H9 (cell line): ENCODE data around the gene AP4M1. TPM values are rescaled to one million over a fixed set of nuclear protein-coding genes. Genes with fewer than 3 reads are reported as not detected.

ENCODE experiments used
- DNase-seq: peaks from one replicate; pipeline ENCODE4 v3.0.0-alpha.2; 2017
- H2AFZ ChIP-seq: one replicate; pipeline ENCODE4 v1.6.1; 2013; ENCODE audit warnings: mild to moderate bottlenecking, low read length, control low read depth, moderate library complexity
- H2AK5ac ChIP-seq: 2 replicates; pipeline ENCODE4 v1.6.1; 2013; ENCODE audit warnings: low read length, control low read depth, mixed read lengths; ENCODE audit not compliant: insufficient read length
- H2BK120ac ChIP-seq: one replicate; pipeline ENCODE4 v1.6.1; 2013; ENCODE audit warnings: low read depth, mild to moderate bottlenecking, low read length, control low read depth, inconsistent platforms; ENCODE audit not compliant: poor library complexity, severe bottlenecking
- H2BK12ac ChIP-seq: 2 replicates; pipeline ENCODE4 v1.6.1; 2013; ENCODE audit warnings: low read length, control low read depth, mixed read lengths, low read depth; ENCODE audit not compliant: insufficient read length
- H2BK15ac ChIP-seq: 2 replicates; pipeline ENCODE4 v1.6.1; 2013; ENCODE audit warnings: low read depth, low read length, control low read depth
- H2BK20ac ChIP-seq: one replicate; pipeline ENCODE4 v1.6.1; 2013; ENCODE audit warnings: low read depth, mild to moderate bottlenecking, low read length, control low read depth, inconsistent platforms; ENCODE audit not compliant: poor library complexity, severe bottlenecking
- H2BK5ac ChIP-seq: 2 replicates; pipeline ENCODE4 v1.6.1; 2013; ENCODE audit warnings: low read length, control low read depth, mixed read lengths; ENCODE audit not compliant: insufficient read length
- H3K14ac ChIP-seq: 2 replicates; pipeline ENCODE4 v1.6.1; 2013; ENCODE audit warnings: low read length, control low read depth; ENCODE audit not compliant: insufficient read depth
- H3K18ac ChIP-seq: 2 replicates; pipeline ENCODE4 v1.6.1; 2013; ENCODE audit warnings: low read depth, mild to moderate bottlenecking, mixed read lengths, low read length, control low read depth; ENCODE audit not compliant: insufficient read length
- H3K23ac ChIP-seq: 2 replicates; pipeline ENCODE4 v1.6.1; 2013; ENCODE audit warnings: low read length, control low read depth, mixed read lengths, low read depth; ENCODE audit not compliant: insufficient read length
- H3K23me2 ChIP-seq: 2 replicates; pipeline ENCODE4 v1.6.1; 2013; ENCODE audit warnings: low read depth, mild to moderate bottlenecking, mixed read lengths, low read length, control low read depth; ENCODE audit not compliant: insufficient read length, poor library complexity, severe bottlenecking
- H3K27ac ChIP-seq: 2 replicates; pipeline ENCODE4 v1.5.1; 2013; ENCODE audit warnings: low read length, control low read depth, mixed read lengths, low read depth; ENCODE audit not compliant: insufficient read length
- H3K27me3 ChIP-seq: 2 replicates; pipeline ENCODE4 v1.6.1; 2013; ENCODE audit warnings: low read length, control low read depth, inconsistent platforms; ENCODE audit not compliant: insufficient read depth
- H3K4ac ChIP-seq: 2 replicates; pipeline ENCODE4 v1.6.1; 2013; ENCODE audit warnings: low read depth, mild to moderate bottlenecking, control low read depth, inconsistent platforms, low read length, moderate library complexity
- H3K4me1 ChIP-seq: 2 replicates; pipeline ENCODE4 v1.6.1; 2013; ENCODE audit warnings: low read length, control low read depth, inconsistent platforms; ENCODE audit not compliant: insufficient read depth
- H3K4me2 ChIP-seq: 2 replicates; pipeline ENCODE4 v1.6.1; 2013; ENCODE audit warnings: low read length, control low read depth, mixed read lengths; ENCODE audit not compliant: insufficient read length, insufficient read depth
- H3K56ac ChIP-seq: 2 replicates; pipeline ENCODE4 v1.6.1; 2013; ENCODE audit warnings: low read depth, mild to moderate bottlenecking, mixed read lengths, low read length, control low read depth; ENCODE audit not compliant: insufficient read length
- H3K79me1 ChIP-seq: 2 replicates; pipeline ENCODE4 v1.6.1; 2013; ENCODE audit warnings: low read depth, mild to moderate bottlenecking, moderate library complexity, low read length, control low read depth, inconsistent platforms; ENCODE audit not compliant: insufficient read depth, poor library complexity, severe bottlenecking
- H3K79me2 ChIP-seq: 2 replicates; pipeline ENCODE4 v1.6.1; 2013; ENCODE audit warnings: low read length, control low read depth, inconsistent platforms; ENCODE audit not compliant: insufficient read depth
- H3K9ac ChIP-seq: 2 replicates; pipeline ENCODE4 v1.6.1; 2013; ENCODE audit warnings: low read length, control low read depth, mixed read lengths; ENCODE audit not compliant: insufficient read length; ENCODE audit errors: extremely low read depth
- H3K9me3 ChIP-seq: one replicate; pipeline ENCODE4 v1.6.1; 2013; ENCODE audit warnings: low read depth, low read length, inconsistent platforms; ENCODE audit not compliant: control insufficient read depth
- H3T11ph ChIP-seq: one replicate; pipeline ENCODE4 v1.6.1; 2013; ENCODE audit warnings: mild to moderate bottlenecking, low read length, control low read depth, inconsistent platforms
- H4K20me1 ChIP-seq: one replicate; pipeline ENCODE4 v1.6.1; 2013; ENCODE audit not compliant: control insufficient read depth, insufficient read length, insufficient read depth
- H4K5ac ChIP-seq: 2 replicates; pipeline ENCODE4 v1.6.1; 2013; ENCODE audit warnings: low read depth, mild to moderate bottlenecking, mixed read lengths, low read length, control low read depth; ENCODE audit not compliant: insufficient read length
- H4K8ac ChIP-seq: replicated peaks from 2 replicates; pipeline ENCODE4 v1.6.1; 2013; ENCODE audit warnings: low read length, control low read depth, mixed read lengths, low read depth; ENCODE audit not compliant: insufficient read length
- H4K91ac ChIP-seq: 2 replicates; pipeline ENCODE4 v1.6.1; 2013; ENCODE audit warnings: low read depth, mild to moderate bottlenecking, moderate library complexity, mixed read lengths, low read length, control low read depth; ENCODE audit not compliant: insufficient read length
- H3K27ac Mint-ChIP-seq, 3 experiments: 2 replicates in 2 of 3; 3 replicates in 1 of 3; pipeline ENCODE4 v1.8.0; 2020 to 2021; ENCODE audit warnings: mixed read lengths in 3 of 3, mild to moderate bottlenecking in 1 of 3, moderate library complexity in 1 of 3
- H3K27me3 Mint-ChIP-seq: 2 replicates; pipeline ENCODE4 v1.8.0; 2021; ENCODE audit warnings: low read depth, mild to moderate bottlenecking, moderate library complexity, mixed read lengths
- H3K36me3 Mint-ChIP-seq, 3 experiments: 2 replicates in 2 of 3; 3 replicates in 1 of 3; pipeline ENCODE4 v1.8.0; 2020 to 2021; ENCODE audit warnings: low read depth in 3 of 3, mixed read lengths in 3 of 3; ENCODE audit not compliant: insufficient read depth in 1 of 3
- H3K4me1 Mint-ChIP-seq, 2 experiments: 2 replicates each; pipeline ENCODE4 v1.8.0; 2020; ENCODE audit warnings: mixed read lengths in 2 of 2
- H3K4me3 Mint-ChIP-seq, 2 experiments: 2 replicates in 1 of 2; 3 replicates in 1 of 2; pipeline ENCODE4 v1.8.0; 2020 to 2021; ENCODE audit warnings: mild to moderate bottlenecking in 2 of 2, mixed read lengths in 2 of 2, moderate library complexity in 1 of 2
- H3K9me3 Mint-ChIP-seq, 2 experiments: 2 replicates in 1 of 2; 3 replicates in 1 of 2; pipeline ENCODE4 v1.8.0; 2020; ENCODE audit warnings: mild to moderate bottlenecking in 2 of 2, mixed read lengths in 2 of 2, moderate library complexity in 1 of 2
- WGBS: extraction: QIAGEN DNeasy Blood & Tissue Kit; methylation state at CpG from one replicate; pipeline ENCODE4 v1.1.7; 2013; ENCODE audit warnings: missing lambda C conversion rate, low lambda C conversion rate, mixed read lengths; ENCODE audit not compliant: insufficient read length; ENCODE audit errors: extremely low coverage; 5-methylcytosine and 5-hydroxymethylcytosine counted together
- total RNA-seq: library from RNA; stranded (reverse); gene quantifications from 2 replicates; pipeline ENCODE4 v1.2.1, GENCODE V29; 2021
- TF ChIP-seq, protein P1 (sequence below): fragments of 200-600 bp; sonication (generic); conservative IDR thresholded peaks from 3 replicates; pipeline ENCODE4 v1.8.0; 2021; ENCODE audit warnings: antibody characterized with exemption, mild to moderate bottlenecking

AP4M1 gene
- total RNA-seq, 1 experiment from 2014 or later: 18.8 TPM

DNA sequence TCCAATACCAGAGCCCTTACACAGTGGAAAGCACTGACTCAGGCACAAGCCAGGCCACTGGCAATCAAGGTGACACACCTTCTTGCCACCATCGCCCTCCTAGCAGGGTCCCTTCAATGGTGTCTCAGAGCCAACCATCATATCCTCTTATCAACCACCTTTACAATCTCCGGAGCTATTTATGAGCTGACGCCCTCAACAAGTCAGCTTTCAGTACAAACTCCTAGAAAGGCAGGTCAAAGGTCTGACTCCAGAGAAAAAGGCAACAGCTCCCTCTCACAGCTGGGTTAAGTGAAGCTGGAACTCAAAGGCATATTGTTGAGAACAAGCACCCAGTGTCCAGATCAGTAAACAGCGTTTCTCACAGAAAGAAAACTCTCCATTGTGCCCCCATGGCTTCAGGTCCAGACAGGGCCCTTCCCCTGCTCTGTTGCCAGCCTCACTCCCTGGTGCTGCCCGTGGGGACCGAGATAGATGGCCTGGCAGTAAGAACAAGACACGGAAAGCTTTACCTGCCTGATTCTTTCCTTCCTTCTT, 22.4 kb upstream of the AP4M1 start:
- Mint-ChIP-seq H3K4me1 (peaks cover 12 to 27% of the 10 kb centered on the region in 2 experiments), H3K36me3 (peaks cover 66 to 67% (median 67%) of the 10 kb centered on the region in 3 experiments), H3K4me3 (peak overlapping the region; percentile 91 to 98), H3K9me3 (peaks cover 29 to 55% of the 10 kb centered on the region in 2 experiments), H3K27me3 (no peaks in the 10 kb centered on the region; the same call in 1 of the 2 replicates), H3K27ac (peak overlapping the region in 1 of 3 experiments; percentile 15; a peak in 1 of 7 replicates)
- Histone ChIP-seq H3K4me2 (no peak overlapping the region), H4K5ac (no peak overlapping the region), H2AK5ac (no peak overlapping the region), H3T11ph (no peak overlapping the region), H3K56ac (no peak overlapping the region), H3K9me3 (peaks cover 15% of the 10 kb centered on the region), H3K4ac (no peak overlapping the region), H4K8ac (no peak overlapping the region), H3K27me3 (no peaks in the 10 kb centered on the region), H4K20me1 (no peaks in the 10 kb centered on the region), H2BK15ac (no peak overlapping the region), H3K18ac (no peak overlapping the region), H3K27ac (no peak overlapping the region), H3K14ac (no peak overlapping the region), H3K23me2 (peaks cover 6% of the 10 kb centered on the region), H2BK12ac (no peak overlapping the region), H4K91ac (no peak overlapping the region), H3K9ac (no peak overlapping the region), H3K4me1 (peaks cover 3% of the 10 kb centered on the region; the same call in 1 of the 2 replicates), H3K79me1 (no peaks in the 10 kb centered on the region), H2BK20ac (no peak overlapping the region), H2AFZ (no peak overlapping the region), H3K23ac (no peak overlapping the region), H2BK5ac (no peak overlapping the region), H3K79me2 (peaks cover 32% of the 10 kb centered on the region), H2BK120ac (no peak overlapping the region)
- DNase-seq: no peak
- WGBS: no CpG with 5 or more reads among the region's 7 CpGs
- TF ChIP-seq, protein P1, sequence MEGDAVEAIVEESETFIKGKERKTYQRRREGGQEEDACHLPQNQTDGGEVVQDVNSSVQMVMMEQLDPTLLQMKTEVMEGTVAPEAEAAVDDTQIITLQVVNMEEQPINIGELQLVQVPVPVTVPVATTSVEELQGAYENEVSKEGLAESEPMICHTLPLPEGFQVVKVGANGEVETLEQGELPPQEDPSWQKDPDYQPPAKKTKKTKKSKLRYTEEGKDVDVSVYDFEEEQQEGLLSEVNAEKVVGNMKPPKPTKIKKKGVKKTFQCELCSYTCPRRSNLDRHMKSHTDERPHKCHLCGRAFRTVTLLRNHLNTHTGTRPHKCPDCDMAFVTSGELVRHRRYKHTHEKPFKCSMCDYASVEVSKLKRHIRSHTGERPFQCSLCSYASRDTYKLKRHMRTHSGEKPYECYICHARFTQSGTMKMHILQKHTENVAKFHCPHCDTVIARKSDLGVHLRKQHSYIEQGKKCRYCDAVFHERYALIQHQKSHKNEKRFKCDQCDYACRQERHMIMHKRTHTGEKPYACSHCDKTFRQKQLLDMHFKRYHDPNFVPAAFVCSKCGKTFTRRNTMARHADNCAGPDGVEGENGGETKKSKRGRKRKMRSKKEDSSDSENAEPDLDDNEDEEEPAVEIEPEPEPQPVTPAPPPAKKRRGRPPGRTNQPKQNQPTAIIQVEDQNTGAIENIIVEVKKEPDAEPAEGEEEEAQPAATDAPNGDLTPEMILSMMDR: no peak
